ENCODE data around the gene MYRIP.

MYRIP gene

DNA sequence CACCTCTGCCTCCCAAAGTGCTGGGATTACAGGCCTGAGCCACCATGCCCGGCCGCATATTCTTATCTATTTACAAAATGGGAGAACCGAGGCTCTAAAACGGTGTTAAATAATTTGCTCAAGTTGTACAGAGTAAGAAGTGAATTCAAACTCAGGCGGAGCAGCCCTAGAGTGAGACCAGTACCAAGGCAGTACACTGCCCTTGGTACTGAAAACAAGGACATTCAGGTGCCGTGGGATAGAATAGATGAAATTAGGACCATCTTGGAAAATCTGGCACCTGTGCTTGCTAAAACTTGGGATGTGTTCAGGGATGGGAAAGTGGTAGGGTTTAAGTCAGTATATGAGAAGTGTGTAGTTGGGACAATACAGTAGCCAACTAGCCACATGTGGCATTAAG, 100.7 kb downstream of the MYRIP start:
- no peak for DNase-seq

DNA sequence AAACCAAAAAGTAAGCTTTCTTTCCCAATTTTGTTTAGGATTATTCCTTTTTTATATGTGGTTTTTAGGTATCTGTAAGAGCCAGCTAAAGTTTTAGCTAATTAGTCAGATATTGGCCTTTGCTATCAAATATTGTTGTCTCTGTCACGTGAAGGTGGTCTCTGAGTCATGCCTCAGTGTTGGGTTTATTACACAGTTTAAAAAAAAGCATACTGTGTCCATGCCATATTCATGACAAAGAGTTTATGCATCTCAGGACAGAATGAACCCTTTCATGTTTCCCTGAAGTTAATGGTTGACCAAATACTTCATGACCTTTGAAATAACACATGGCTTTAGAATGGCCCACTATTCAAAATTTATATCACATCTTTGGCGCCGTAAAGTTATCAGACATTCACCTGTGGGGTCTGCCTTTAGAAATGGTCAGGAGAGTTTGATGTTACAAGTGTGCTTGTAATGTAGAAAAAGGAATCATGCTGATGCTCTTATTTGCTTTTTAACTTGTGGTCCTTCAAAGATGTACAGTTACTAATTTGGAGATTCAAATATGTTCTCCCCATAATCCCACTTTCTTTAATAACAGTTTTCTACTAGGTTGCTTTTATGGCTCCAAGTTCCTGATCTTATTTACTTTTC, 101.5 kb downstream of the MYRIP start:
- DNase-seq = no peak

DNA sequence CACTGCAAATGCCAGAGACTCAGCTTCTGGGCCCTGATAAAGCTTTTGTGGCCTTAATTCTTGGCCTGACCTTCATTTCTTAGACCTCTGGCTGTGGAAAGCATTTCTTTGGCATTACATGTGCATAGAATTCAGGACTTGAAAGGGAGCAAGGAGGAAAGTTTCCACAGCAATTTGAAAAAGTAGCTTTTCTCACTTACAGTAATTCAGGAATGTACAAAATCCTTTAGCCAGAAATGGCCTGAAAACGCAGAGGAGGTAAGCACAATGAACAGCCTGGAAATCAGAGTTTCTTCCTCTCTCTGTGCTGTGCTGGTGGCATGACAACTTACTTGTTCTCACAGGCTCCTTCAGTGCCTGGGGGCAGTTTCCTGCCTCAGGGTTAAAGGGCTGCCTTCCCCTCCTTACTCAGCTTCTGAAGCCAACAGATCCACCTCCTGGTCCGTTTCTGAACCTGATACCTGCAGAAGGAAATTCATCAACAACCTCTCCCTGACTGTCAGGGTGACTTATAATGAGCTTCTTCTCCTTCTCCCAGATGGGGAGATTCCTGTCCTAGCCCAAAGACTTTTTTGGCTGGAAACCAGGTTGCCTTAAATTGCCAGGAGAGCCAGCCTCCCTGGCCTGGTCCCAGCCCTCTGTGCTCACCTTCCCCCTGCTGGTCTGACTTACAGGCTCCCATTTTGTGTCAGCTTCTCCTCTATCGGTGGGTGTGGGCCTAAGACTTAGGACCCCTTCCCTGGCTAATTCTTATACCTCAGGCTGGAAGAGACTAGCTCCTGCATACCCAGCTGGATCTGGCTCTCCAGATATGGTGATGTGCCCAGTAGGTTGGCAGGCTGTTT, 102.3 kb downstream of the MYRIP start:
- no peak for DNase-seq

DNA sequence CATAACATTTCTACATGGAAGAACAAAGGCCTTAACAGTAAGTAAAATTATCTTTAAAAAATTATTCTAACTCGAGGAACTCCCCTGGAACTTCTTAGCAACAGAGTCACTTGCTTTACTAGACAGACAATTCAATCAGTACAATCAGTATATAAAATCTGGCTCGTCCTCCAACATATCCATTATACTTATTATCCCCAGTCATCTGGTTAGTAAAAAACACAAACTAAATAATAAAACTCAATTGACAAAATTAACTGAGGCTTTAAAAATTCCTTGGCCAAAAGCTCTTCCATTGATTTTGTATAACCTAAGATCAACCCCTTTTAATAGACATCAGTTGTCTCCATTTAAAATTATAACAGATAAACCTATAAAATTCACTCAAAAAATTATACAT, 105.6 kb downstream of the MYRIP start:
- DNase-seq = no peak

DNA sequence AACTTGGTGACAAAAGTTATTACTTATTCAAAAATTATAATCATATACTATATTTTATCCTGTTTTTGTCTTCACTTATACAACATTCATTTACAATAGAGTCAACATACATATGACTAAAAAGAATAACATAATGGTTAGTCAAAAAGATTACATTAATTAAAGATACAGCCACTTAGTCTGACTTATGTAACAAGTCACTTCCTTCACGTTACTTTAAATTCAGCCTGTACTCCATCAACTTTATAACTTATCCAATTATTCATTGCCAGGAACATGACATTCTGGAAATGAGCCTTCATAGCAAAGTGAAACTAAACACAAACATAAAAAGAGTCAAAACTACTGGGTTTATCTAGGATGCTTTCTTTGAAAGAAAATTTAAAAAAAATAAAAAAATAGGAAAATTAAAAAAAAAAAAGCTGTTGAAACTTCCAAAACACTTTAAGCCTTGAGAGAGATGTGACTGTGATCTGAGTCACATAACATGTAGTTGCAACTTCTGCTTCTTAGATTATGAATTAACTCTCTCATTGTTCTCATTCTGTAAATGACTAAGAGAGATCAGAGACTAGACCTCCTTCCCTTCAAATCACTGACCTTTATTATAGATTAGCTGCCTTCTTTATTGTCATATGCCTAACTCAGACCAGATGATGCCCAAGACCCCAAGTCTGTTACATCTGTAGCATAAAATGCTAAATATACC, 107.8 kb downstream of the MYRIP start:
- no peak for DNase-seq

DNA sequence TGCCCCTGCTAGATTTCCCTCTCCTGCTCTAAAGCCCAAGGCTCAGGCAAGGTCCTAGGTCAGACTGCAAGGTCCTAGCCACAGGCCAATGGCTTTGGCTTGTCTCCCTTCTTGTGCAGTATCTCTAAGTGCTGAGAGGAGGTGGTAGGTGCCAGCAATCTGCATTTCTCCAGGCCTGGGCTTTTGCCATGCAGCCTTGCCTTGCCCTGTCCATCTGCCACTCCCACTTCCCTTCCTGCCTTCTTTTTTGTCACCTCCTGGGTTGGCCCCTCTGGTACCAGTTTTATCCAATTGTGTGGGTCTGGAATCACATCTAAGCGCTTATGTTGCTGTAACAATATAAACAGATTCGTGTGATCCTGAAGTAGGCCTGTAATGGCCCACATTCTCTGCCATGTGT, 109.9 kb downstream of the MYRIP start:
- no peak for DNase-seq

DNA sequence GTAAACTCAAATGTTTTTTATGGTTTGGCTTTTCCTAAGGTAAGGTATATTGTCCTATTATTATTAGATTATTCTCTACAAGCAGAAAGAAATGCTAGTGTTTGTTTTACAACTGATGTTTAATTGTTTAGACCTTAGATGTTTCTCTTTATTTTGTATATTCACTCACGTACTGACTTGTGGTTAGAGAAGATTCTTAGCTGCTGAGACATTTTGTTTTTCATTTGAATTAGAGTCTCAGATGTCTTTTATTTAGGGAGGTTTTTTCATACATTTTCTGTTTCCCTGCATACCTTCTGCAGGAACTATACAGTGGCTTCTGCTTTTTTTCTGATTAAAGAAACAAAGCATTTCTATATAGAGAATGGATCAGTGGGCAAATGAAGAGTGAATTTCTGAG, 110.9 kb downstream of the MYRIP start:
- DNase-seq = no peak

DNA sequence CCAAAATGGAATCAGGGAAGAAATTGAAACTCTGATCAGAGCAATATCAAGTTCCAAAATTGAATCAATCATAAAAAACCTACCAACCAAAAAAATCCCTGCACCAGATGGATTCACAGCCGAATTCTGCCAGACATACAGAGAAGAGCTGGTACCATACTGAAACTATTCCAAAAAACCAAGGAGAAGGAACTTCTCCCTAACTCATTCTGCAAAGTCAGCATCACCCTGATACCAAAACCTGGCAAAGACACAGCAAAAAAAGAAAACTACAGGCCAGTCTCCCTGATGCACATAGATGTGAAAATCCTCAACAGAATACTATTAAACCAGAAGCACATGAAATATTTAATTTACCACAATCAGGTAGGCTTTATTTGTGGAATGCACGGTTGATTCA, 118.1 kb downstream of the MYRIP start:
- DNase-seq = no peak

DNA sequence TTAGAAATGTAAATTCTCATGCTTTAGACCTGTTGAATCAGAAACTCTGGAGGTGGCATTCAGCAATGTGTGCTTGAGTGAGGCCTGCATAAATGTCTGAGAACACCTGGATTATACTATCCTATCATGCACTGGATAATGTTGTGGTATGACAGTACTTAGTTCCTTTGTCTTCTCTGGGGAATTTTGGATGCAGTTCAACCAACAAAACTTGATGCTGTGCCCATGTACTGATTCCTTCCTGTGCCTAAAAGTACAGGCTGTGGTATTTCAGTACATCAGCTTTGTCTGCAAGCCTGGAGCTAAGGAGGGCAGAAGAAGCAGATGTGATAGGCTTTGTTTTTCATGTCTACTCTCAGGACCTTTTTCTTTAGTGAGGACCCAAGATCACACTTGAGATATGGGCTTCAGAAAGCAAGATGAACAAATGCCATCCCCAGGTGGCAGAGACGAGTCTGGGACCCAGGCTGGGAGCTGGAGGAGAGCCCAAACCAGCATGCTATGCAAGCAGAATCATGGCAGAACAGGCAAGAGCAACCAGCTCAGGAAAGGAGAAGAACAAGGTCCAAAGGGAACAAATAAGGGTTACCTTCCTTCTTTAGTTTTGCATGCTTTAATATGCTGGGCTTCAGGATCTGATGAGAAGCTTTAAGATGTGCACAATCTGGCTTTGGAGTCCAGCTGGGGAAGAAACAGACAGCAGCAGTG, 124.7 kb downstream of the MYRIP start:
- DNase-seq = no peak

DNA sequence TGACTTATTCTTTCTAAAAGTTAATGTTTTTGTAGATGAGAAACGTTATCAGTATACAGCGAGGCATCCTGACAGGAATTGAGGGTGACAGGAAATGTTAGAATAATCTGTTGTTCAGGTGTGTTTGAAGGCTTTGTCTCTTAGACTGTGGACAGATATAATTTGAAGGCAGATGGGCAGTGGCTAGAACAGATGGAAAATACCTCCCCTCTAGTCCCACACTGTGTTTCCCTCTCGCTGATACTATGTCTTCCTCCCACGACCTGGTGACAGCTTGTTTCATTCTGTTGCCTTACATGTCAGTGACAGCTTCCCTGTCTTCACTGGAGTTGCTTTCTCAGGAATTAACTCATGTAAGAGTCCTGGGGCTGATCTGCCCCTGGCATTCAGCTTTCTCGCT, 125.3 kb downstream of the MYRIP start:
- DNase-seq = no peak

DNA sequence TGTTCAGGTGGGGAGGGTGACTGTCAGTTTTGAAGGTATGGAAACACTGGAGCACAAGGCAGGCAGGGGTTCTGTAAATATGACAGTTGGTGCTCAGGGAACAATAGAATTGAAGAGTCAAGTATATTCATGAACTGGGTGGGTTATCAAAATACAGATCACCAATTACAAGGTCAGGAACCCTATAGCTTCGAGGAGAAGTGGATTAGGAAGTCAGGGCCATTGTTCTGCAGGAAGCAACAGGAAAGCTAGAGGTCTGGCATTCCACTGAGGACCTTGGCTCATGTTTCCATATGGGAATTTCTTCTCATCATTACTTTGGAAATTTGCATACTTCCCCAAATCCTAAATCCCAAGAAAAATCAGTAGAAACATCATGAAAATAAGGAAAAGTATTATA, 125.9 kb downstream of the MYRIP start:
- no peak for DNase-seq

DNA sequence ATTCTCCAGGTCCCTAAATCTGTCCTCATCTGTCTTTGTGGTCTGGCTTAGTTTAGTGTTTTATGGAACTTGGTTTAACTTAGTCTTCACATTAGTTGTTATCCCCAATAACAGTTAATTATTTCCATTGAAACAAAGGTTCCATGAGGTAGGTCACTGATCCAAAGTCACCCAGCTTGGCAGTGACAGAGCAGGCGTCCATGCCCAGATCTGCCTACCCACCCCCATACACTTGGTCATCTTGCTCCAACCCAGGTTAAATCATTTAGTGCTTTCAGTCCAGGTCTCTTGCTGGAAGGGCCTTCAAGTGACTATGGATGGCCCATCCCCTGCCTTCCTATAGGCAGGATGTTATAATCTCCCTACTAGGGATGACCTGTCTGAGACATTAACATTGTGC, 127.4 kb downstream of the MYRIP start:
- DNase-seq = no peak

DNA sequence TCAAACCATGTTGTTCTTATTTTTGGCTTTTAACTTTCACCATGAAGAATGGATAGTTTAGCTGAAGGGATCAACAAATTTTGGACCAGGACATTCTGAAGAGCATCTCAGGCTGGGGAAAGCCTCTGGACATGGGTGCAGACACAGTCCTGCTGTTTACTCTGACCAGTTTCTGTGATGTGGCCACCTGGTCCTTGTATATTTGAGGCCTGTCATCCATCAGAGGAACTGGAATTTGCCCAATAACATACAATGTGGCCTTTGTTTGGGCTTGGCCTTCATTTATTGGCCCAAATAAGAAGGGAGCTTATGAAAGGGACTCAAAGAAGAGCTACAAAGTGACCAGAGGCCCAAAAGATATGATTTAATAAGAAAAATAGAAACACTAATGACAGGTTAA, 127.9 kb downstream of the MYRIP start:
- no peak for DNase-seq

DNA sequence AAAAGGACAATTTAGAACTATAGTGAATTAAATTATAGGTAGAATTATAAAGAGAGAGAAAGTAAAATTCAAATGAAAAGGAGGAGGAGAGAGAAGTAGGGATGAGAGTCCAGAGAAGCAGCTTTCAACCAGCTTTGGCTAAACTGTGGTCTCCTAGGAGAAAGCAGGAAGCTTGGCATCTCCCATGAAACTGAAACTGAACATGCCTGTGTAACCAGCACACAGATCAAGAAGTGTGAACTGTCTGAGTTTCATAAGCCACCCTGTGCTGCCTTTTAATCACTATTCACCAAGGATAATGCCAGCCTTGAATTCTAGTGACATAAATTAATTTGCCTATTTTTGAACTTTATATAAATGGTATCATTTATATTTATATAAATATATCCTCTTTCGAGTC, 128.5 kb downstream of the MYRIP start:
- DNase-seq = no peak

DNA sequence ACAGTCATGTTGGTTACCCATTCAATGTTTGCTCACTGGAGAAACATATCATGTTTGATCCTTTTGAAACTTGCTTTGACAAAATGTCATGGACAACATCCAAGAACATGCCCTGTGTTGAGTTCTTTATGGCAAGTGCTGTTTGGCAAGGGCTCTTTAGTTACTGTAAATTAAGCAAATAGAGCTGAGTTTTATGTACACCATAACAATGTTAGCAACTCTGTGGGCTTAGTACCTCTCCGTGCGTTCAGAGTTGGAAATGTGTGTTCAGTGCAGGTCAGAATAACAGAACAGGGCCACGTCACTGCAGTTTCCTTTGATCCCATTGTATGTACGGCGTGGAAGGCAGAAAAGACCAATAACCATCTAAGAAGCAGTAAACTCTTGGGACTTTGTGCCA, 132.5 kb downstream of the MYRIP start:
- DNase-seq = no peak

DNA sequence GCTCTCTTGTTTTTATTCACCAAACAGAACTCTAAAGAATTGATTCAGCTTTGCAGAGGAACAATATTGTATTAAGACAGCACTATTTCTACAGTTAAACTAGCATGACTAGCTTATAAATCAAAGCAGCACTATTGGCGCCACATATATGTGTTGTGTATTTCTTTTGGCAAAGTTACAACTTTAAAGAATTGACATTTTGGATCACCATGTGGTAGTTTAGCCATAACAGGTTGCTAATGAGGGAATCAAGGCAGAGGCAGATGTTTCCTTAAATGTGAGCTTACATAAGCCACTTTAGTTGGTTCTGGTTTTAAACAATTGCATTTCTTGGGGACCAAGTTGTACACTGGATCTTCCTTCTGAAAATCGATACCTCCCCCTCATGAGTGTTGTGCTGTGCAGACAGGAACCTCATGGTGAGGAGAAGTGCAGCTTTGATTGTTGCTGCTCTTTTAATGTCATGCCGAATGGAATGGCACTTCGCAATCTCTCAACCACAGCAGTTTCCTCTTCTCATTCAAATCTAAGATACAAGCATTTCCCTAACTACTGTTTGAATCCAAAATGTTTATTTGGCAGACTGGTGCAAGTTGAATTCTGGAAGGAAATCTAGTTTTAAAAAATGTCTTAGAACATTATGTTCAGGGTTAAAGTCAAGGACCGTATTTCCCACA, 151.2 kb downstream of the MYRIP start:
- DNase-seq = no peak

DNA sequence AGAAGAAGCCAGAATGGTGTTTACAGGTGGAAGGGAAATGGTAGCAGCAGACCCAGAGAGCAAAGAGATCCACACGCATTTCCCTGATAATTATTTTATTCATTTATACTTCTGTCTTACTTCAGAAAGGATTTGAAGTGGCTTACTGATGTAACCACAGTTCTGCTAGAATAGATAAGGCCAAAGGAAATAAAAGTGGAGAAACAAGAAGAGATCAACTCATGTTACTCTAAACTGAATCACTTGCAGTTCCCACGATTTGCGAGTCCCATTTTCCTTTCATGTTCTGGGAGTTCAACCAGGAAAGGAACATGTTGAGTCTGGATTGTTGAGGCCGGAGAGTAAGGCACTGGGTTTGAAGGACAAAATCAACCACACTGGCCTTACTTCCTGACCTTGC, 151.8 kb downstream of the MYRIP start:
- DNase-seq = no peak

DNA sequence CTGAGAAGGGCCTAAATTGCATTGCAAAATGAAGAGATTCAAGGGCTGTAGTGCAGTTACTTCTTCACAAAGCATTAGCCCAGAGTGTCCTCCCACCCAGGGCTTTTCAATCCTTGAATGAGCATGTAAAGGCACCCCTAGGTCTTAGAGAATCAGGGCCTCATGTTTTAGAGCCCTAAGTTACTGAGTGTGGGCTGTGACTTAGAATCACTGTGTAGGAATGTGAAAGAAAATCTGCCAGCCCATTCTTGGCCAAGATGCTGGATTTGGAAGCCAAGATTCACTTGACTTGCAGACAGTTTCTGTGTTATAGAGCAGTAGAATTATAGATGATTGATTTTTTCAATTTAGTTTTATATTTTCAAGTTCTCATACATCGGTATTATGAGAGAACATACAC, 153.2 kb downstream of the MYRIP start:
- no peak for DNase-seq

DNA sequence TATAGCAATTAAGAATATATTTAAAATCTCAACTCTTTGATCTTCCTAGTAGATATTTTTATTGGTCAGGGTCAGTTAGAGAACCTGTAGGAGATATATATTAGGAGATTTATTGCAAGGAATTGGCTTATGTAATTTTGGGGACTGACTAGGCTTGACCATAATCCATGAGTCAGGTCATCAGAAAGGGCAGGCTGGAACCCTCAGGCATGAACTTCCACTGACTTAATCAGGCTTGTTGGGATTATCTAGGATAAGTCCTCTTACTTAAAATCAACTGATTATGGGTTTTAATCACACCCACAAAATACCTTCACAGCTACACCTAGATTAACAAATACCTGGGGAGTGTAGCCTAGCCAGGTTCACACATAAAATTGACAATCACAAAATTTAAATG, 156.1 kb downstream of the MYRIP start:
- DNase-seq = no peak

DNA sequence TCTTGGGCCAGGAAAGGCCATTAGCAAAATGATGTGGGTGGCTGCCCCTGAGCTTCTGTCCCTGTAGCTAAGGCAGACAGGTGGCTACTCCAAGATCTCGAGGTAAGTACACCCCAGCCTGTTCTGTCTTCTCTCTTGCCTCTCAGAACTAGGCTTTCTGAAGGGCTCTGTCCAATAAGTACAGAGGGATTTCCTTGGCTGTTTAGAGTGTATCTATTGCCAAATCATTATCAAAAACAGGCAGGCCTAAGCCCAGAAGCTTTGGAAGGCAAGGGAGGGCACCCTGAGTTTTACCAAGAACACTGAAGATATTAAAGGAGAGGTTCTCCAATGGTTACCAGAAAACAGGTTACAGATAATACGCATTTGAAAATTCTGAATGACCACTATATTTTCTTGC, 156.6 kb downstream of the MYRIP start:
- no peak for DNase-seq

DNA sequence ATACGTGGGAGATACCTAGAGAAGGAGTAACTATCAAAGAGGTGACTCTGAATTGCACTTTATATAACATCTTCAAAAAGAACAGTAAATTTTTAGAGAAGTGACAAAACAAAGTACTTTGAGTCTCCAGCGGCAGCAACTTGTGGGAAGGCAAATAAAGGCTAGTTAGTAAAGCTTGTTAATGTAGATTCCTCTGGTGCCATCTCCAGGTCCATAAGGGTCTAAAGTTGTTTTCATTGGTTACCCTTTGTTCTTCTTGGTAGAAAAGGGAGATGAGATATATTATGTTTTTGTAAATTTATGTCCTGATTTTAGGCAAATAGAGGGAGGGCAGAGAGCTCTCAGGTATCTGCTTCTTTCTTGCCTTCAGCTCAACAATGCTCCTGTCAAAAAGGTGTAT, 161.6 kb downstream of the MYRIP start:
- no peak for DNase-seq

DNA sequence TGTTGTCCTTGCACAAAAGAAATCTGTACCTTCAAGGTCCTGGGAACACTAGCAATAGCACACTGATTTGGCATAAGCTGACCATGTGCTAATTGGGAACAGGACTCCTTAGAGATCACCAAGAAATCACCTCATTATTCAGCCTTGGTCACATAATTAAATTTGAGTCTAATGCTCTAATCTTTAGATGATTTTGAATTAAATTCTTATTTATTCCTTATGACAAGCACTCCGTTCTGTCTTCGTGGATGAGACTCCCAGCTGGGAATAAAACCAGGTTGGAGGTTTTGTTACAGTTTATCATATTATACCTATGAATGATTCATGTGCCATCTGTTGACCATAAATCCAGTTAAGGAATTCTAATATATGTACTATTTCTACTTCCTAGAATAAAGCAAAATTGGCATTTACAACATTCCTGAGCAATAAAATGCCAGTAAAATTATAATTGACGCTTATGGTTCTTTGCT, 162.2 kb downstream of the MYRIP start:
- DNase-seq = no peak

DNA sequence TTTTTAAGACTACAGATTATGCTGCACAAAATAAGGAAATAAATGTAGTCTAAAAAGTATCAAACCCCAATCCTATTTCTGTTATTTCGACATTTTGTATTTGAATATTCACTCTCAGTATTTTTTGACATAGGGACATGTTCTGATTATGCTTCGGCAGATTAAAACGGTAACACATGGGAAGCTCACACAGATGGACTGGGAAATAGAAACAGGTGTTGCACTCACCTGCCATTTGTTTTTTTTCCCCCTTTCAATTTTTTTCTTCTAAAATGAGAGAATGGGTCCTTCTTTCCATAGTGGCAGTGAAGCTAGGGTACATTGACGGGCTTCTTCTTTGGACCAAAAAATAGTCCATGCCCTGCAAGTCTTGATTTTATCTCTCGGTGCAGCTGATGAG, 163.1 kb downstream of the MYRIP start:
- no peak for DNase-seq
